ENCODE results near the gene ATP6V0B. TPM values are rescaled to one million over a fixed set of nuclear protein-coding genes. Genes with fewer than 3 reads are reported as not detected.

ATP6V0B gene
- total and polyA plus RNA-seq, 2 donors (not counting 3 experiments of a cell fraction or from before 2014, with no cell fraction given), result 110 to 325 TPM

- Histone ChIP-seq H3K9me3 (replicated peaks; ENCODE audit: control insufficient read depth, insufficient read depth, low read length) (no peaks in the 10 kb centered on the region), H3K79me2 (ENCODE audit: control insufficient read depth, insufficient read depth, low read length) (peaks cover 47% of the 10 kb centered on the region), H4K20me1 (replicated peaks; ENCODE audit: control insufficient read depth, extremely low read depth, insufficient read depth, low read length) (no peaks in the 10 kb centered on the region), H2AFZ (ENCODE audit: low read depth, low read length) (no peak overlapping the region), H3K36me3 (ENCODE audit: control insufficient read depth in 2 of 2, extremely low read depth in 1 of 2, insufficient read depth in 2 of 2, low read length in 2 of 2) (peaks cover 0 to 10% of the 10 kb centered on the region in 2 experiments), H3K9ac (replicated peaks; ENCODE audit: extremely low read depth, insufficient read depth, low read length) (no peak overlapping the region), H3K27me3 (ENCODE audit: control insufficient read depth in 2 of 2, insufficient read depth in 2 of 2, low read length in 2 of 2) (no peaks in the 10 kb centered on the region), H3K27ac (ENCODE audit: insufficient read depth, low read depth, low read length) (no peak overlapping the region), H3K4me2 (ENCODE audit: insufficient read depth, low read length) (no peak overlapping the region), H3K9me1 (replicated peaks; ENCODE audit: control insufficient read depth, extremely low read depth, insufficient read depth, low read length) (no peaks in the 10 kb centered on the region), H3K4me3 (replicated peaks in 1 of 3; ENCODE audit: insufficient read depth in 1 of 3, low read depth in 1 of 3, low read length in 3 of 3) (no peak overlapping the region), H3K4me1 (ENCODE audit: control insufficient read depth, extremely low read depth, insufficient read depth, low read length) (peaks cover 31% of the 10 kb centered on the region)
- DNase-seq (ENCODE audit: low read depth, low spot score) (no peak), FAIRE-seq (no peak)
- TF ChIP-seq EZH2 (IDR thresholded peaks at IDR 0.05; ENCODE audit: borderline replicate concordance, low read depth, low read length, severe bottlenecking), result no peak
- TF ChIP-seq POLR2A (IDR thresholded peaks at IDR 0.05; ENCODE audit: low read depth, low read length), result no peak
- TF ChIP-seq GATA2 (IDR thresholded peaks at IDR 0.05; ENCODE audit: insufficient read depth, insufficient read length, low read depth, low read length), result no peak
- TF ChIP-seq MAX (IDR thresholded peaks at IDR 0.05; ENCODE audit: insufficient read depth, insufficient read length), result no peak
- no peak for TF ChIP-seq MYC (IDR thresholded peaks at IDR 0.05; ENCODE audit: low read depth, low read length)
- no TSS peak for BruUV-seq (replicated peaks)
- POLR2A ChIA-PET, result no interaction called here
- CTCF ChIA-PET, result interaction anchor here (1.0 to 1.6 kb wide), 2 partner anchors 12 to 214 kb away, joined by 3 to 10 read pairs; no protein-coding TSS in a partner anchor
- intact Hi-C loops (cut with micrococcal nuclease) (no loop called here), dilution Hi-C loops (cut with MboI; ENCODE audit: extremely low pct_ligation_motif_present, low sequenced_read_pairs) (no loop called here)
These were observed 2.9 kb downstream of the ATP6V0B start for GRCh38 chr1:43977376-43978263.

- intact Hi-C loops (cut with micrococcal nuclease), result no loop called here
- no peak for DNase-seq (ENCODE audit: low read depth, low spot score)
- ChIA-PET CTCF (interaction anchor here (1.0 to 1.6 kb wide), 2 partner anchors 11 to 215 kb away, joined by 3 to 10 read pairs; no protein-coding TSS in a partner anchor), POLR2A (no interaction called here)
- no peak overlapping the region for H2AFZ ChIP-seq (ENCODE audit: low read depth, low read length)
- BruUV-seq (replicated peaks), result no TSS peak
- H4K20me1 ChIP-seq (replicated peaks; ENCODE audit: control insufficient read depth, extremely low read depth, insufficient read depth, low read length), result no peaks in the 10 kb centered on the region
- H3K79me2 ChIP-seq (ENCODE audit: control insufficient read depth, insufficient read depth, low read length), result peaks cover 47% of the 10 kb centered on the region
- peak overlapping the region; percentile 54 for H3K4me2 ChIP-seq (ENCODE audit: insufficient read depth, low read length)
- H3K9me1 ChIP-seq (replicated peaks; ENCODE audit: control insufficient read depth, extremely low read depth, insufficient read depth, low read length), result no peaks in the 10 kb centered on the region
- H3K9ac ChIP-seq (replicated peaks; ENCODE audit: extremely low read depth, insufficient read depth, low read length), result no peak overlapping the region
- no peaks in the 10 kb centered on the region for H3K27me3 ChIP-seq (ENCODE audit: control insufficient read depth in 2 of 2, insufficient read depth in 2 of 2, low read length in 2 of 2)
- no peak overlapping the region for H3K27ac ChIP-seq (ENCODE audit: insufficient read depth, low read depth, low read length)
- peaks cover 31% of the 10 kb centered on the region for H3K4me1 ChIP-seq (ENCODE audit: control insufficient read depth, extremely low read depth, insufficient read depth, low read length)
- TF ChIP-seq GATA2 (IDR thresholded peaks at IDR 0.05; ENCODE audit: insufficient read depth, insufficient read length, low read depth, low read length) (no peak), POLR2A (IDR thresholded peaks at IDR 0.05; ENCODE audit: low read depth, low read length) (no peak), JUN (IDR thresholded peaks at IDR 0.05; ENCODE audit: borderline replicate concordance, insufficient read depth, insufficient read length, low read depth) (no peak), EZH2 (IDR thresholded peaks at IDR 0.05; ENCODE audit: borderline replicate concordance, low read depth, low read length, severe bottlenecking) (no peak), CTCF (IDR thresholded peaks at IDR 0.05; ENCODE audit: extremely low read depth in 1 of 2, insufficient read depth in 1 of 2, low read depth in 1 of 2, low read length in 2 of 2) (no peak), POLR2AphosphoS5 (IDR thresholded peaks at IDR 0.05; ENCODE audit: insufficient read depth, low read depth, low read length) (no peak)
- peak overlapping the region in 1 of 3 experiments; percentile 54 for H3K4me3 ChIP-seq (replicated peaks in 1 of 3; ENCODE audit: insufficient read depth in 1 of 3, low read depth in 1 of 3, low read length in 3 of 3)
- dilution Hi-C loops (cut with MboI; ENCODE audit: extremely low pct_ligation_motif_present, low sequenced_read_pairs), result no loop called here
- no peak for FAIRE-seq
- peaks cover 0 to 10% of the 10 kb centered on the region in 2 experiments for H3K36me3 ChIP-seq (ENCODE audit: control insufficient read depth in 2 of 2, extremely low read depth in 1 of 2, insufficient read depth in 2 of 2, low read length in 2 of 2)
- H3K9me3 ChIP-seq (replicated peaks; ENCODE audit: control insufficient read depth, insufficient read depth, low read length), result no peaks in the 10 kb centered on the region
These were observed 3.4 kb downstream of the ATP6V0B start for GRCh38 chr1:43978264-43978550.
